Osteoblast (primary cell): ENCODE data around the gene ETV3. TPM values are rescaled to one million over a fixed set of nuclear protein-coding genes. Genes with fewer than 3 reads are reported as not detected.
"Not testable (repeated sequence)": the region's sequence is repeated elsewhere in the genome, so short reads cannot be mapped to it uniquely, and the experiment has no call there.

Source experiments
- DNase-seq: peaks from one replicate; pipeline ENCODE4 v3.0.0; 2011; ENCODE audit warnings: low spot score, mixed read lengths; ENCODE audit not compliant: insufficient read length; ENCODE audit errors: missing footprints
- H2AFZ ChIP-seq: 2 replicates; pipeline ENCODE4 v1.6.0; 2011; ENCODE audit warnings: mild to moderate bottlenecking, low read length
- H3K27ac ChIP-seq: 2 replicates; pipeline ENCODE4 v1.5.1; 2011; ENCODE audit warnings: mild to moderate bottlenecking, low read depth, low read length, moderate library complexity
- H3K27me3 ChIP-seq: 2 replicates; pipeline ENCODE4 v1.6.0; 2012; ENCODE audit warnings: mild to moderate bottlenecking, control low read depth, inconsistent platforms, low read length, moderate library complexity; ENCODE audit not compliant: insufficient read depth
- H3K36me3 ChIP-seq: 2 replicates; pipeline ENCODE4 v1.5.1; 2011; ENCODE audit warnings: mild to moderate bottlenecking, low read length, control low read depth, moderate library complexity; ENCODE audit not compliant: insufficient read depth
- H3K4me1 ChIP-seq: 2 replicates; pipeline ENCODE4 v1.5.1; 2011; ENCODE audit warnings: mild to moderate bottlenecking, low read length, control low read depth, moderate library complexity; ENCODE audit not compliant: insufficient read depth
- H3K4me2 ChIP-seq: 2 replicates; pipeline ENCODE4 v1.6.0; 2011; ENCODE audit warnings: mild to moderate bottlenecking, low read length; ENCODE audit not compliant: insufficient read depth
- H3K4me3 ChIP-seq: fragments of 200-600 bp; sonication (generic); 3 replicates; pipeline ENCODE4 v1.5.1; 2012; ENCODE audit warnings: mild to moderate bottlenecking, low read length, inconsistent platforms; ENCODE audit not compliant: insufficient read depth
- H3K79me2 ChIP-seq: 2 replicates; pipeline ENCODE4 v1.6.0; 2012; ENCODE audit warnings: mild to moderate bottlenecking, low read length, control low read depth, inconsistent platforms; ENCODE audit not compliant: insufficient read depth
- H3K9me3 ChIP-seq: 2 replicates; pipeline ENCODE4 v1.5.1; 2011; ENCODE audit warnings: low read depth, low read length, control low read depth
- H4K20me1 ChIP-seq: 2 replicates; pipeline ENCODE4 v1.6.0; 2012; ENCODE audit warnings: mild to moderate bottlenecking, low read length, control low read depth; ENCODE audit not compliant: insufficient read depth
- total RNA-seq: library from RNA; depleted of rRNA; stranded (reverse); fragments of >200 nt; gene quantifications from 2 replicates; pipeline ENCODE4 v1.2.3, GENCODE V29; 2012
- TF ChIP-seq, protein P1 (sequence below): IDR thresholded peaks from 2 replicates; pipeline ENCODE4 v1.5.1; 2011; ENCODE audit warnings: mild to moderate bottlenecking, low read depth, low read length, moderate library complexity; ENCODE audit errors: extremely low read depth

ETV3 gene
- total RNA-seq, 1 donor, result 14.8 TPM

DNA sequence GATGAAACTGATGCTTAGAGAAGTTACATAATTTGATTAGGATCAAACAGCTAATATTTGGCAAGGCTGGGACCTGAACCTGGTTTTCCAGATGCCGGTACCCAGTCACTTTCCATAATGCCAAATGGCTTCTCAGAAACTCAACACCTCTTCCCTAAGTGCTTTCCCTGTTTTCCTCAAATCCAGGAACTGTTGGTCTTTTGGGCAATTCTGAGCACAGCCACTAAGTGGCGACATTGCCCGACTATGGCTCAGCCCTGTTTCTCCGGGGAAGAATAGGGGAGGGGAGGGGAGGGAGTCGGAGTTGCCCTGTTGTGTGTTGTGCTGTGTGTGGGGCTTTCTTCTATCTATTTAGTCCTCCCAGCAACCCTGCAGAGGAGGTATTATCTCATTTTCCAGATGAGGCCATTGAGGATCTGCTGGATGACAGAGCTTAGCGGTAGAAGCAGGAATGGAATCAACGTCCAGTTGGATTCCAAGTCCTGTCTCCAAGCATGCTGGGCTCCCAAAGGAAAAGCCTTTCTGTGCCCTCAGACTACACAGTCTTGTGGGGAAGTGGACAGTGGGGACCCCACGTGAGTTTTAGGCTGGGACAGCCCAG lies 33.8 kb upstream of the ETV3 start:
- not testable (repeated sequence) for H3K4me1 ChIP-seq, DNase-seq, H2AFZ ChIP-seq, H3K9me3 ChIP-seq, H4K20me1 ChIP-seq, H3K27ac ChIP-seq, H3K4me2 ChIP-seq, H3K36me3 ChIP-seq, H3K4me3 ChIP-seq, H3K79me2 ChIP-seq
- TF ChIP-seq, protein P1, sequence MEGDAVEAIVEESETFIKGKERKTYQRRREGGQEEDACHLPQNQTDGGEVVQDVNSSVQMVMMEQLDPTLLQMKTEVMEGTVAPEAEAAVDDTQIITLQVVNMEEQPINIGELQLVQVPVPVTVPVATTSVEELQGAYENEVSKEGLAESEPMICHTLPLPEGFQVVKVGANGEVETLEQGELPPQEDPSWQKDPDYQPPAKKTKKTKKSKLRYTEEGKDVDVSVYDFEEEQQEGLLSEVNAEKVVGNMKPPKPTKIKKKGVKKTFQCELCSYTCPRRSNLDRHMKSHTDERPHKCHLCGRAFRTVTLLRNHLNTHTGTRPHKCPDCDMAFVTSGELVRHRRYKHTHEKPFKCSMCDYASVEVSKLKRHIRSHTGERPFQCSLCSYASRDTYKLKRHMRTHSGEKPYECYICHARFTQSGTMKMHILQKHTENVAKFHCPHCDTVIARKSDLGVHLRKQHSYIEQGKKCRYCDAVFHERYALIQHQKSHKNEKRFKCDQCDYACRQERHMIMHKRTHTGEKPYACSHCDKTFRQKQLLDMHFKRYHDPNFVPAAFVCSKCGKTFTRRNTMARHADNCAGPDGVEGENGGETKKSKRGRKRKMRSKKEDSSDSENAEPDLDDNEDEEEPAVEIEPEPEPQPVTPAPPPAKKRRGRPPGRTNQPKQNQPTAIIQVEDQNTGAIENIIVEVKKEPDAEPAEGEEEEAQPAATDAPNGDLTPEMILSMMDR, result peak; percentile 27
- peaks cover 30% of the 10 kb centered on the region for H3K27me3 ChIP-seq

DNA sequence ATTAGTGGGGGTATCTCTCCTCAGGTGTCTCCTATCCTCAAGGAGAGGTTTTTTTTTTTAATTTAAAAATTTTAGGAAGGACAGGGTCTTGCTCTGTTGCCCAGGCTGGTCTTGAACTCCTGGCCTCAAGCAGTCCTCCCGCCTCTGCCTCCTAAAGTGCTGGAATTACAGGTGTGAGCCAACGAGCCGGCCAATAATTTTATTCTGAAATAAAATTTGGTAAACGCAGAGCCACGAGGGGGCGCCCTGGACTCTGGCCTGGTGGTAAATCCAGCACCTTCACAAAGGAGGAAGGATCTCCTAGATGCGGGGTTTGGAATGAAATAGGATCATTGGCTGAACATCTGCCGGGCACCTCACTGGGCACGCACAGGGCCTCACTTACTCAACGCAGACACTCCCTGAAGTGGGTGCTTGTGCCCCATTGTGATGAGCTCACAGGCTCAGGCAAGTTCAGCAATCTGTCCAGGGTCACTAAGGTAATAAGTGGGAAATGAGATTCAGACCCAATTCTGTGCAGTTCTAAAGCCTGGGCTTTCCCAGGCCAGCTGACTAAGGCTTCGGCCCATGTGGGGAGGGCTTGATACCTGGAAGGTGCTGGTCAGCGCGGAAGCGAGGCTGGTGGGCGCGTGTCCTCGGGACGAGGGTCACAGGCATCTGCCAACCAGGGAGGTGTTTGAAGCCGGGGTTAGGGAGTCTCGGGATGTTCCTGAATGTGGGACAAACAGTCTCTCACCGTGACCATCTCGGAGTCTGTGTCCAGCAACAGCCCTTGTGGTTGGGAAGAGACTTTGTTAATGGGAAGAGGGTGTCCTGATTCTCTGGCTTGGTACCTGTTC lies 32.7 kb upstream of the ETV3 start:
- no peaks in the 10 kb centered on the region for H4K20me1 ChIP-seq
- H3K27ac ChIP-seq, result no peak overlapping the region
- peak; percentile 65 for DNase-seq
- no peak overlapping the region for H3K4me2 ChIP-seq
- no peak overlapping the region for H3K4me3 ChIP-seq
- H3K79me2 ChIP-seq, result no peaks in the 10 kb centered on the region
- no peaks in the 10 kb centered on the region for H3K36me3 ChIP-seq
- TF ChIP-seq, protein P1, result peak; percentile 72
- no peaks in the 10 kb centered on the region for H3K9me3 ChIP-seq
- H3K4me1 ChIP-seq, result no peaks in the 10 kb centered on the region
- no peak overlapping the region for H2AFZ ChIP-seq
- peaks cover 28% of the 10 kb centered on the region for H3K27me3 ChIP-seq

DNA sequence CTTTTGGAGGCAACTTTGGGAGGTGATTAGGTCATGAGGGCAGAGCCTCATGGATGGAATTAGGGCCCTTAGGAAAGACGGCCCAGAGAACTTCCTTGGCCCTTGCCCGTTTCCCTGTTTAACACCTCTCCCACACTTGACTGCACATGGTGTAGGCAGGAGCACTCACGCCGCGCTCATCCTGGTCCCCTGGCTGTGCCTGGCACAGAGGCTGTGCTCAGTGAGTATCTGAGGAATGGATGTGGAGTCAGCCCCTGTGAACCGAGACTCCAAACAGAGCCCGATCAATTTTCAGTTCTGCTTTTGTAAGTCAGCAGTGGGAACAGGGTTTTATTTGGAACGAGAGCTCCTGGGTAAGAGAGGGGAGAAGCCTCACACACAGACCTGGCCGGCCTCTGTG lies 29.8 kb upstream of the ETV3 start:
- no peak for DNase-seq
- Histone ChIP-seq H3K27me3 (peaks cover 44% of the 10 kb centered on the region), H3K4me3 (no peak overlapping the region), H3K4me2 (no peak overlapping the region), H3K36me3 (no peaks in the 10 kb centered on the region), H4K20me1 (no peaks in the 10 kb centered on the region), H3K79me2 (no peaks in the 10 kb centered on the region), H2AFZ (no peak overlapping the region), H3K4me1 (no peaks in the 10 kb centered on the region), H3K9me3 (no peaks in the 10 kb centered on the region), H3K27ac (no peak overlapping the region)
- TF ChIP-seq, protein P1, result no peak

DNA sequence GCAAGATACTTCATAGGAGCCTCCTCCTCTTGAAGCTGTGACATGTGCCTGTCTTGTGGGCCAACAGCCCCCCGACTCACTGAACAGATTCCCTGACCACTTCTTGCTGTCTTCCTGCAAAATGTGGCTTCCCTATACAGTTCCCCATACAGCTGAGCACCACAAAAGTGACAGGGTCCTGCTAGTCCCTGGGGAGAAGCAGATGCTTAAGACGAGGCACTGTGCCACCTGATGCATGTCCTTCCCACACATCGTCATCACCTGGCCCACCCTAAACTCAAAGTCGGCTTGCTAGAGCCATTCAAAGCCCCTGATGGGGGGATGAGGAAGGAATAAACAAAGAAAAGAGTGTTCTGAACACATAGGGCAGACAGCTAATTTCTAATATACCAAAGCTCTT lies 29.2 kb upstream of the ETV3 start:
- H3K4me1 ChIP-seq, result no peaks in the 10 kb centered on the region
- DNase-seq, result no peak
- no peak overlapping the region for H3K4me3 ChIP-seq
- no peak overlapping the region for H3K27ac ChIP-seq
- no peaks in the 10 kb centered on the region for H3K79me2 ChIP-seq
- H3K4me2 ChIP-seq, result no peak overlapping the region
- no peaks in the 10 kb centered on the region for H4K20me1 ChIP-seq
- peaks cover 40% of the 10 kb centered on the region for H3K27me3 ChIP-seq
- H3K9me3 ChIP-seq, result no peaks in the 10 kb centered on the region
- H2AFZ ChIP-seq, result no peak overlapping the region
- TF ChIP-seq, protein P1, result no peak
- H3K36me3 ChIP-seq, result no peaks in the 10 kb centered on the region
